CD4-positive, alpha-beta memory T cell (primary cell): Measurements from ENCODE around the gene ULK3. TPM values are rescaled to one million over a fixed set of nuclear protein-coding genes. Genes with fewer than 3 reads are reported as not detected.

Source experiments
- CTCF ChIA-PET: fragments of 350-600 bp; sonication (Branson Sonifier 250); formaldehyde crosslinking; loops from one replicate; lab custom pipeline; 2021; ENCODE audit warnings: inconsistent platforms; ENCODE audit not compliant: partially characterized antibody; lab: Charles Lee
- POLR2A ChIA-PET: fragments of 350-600 bp; sonication (Branson Sonifier 250); formaldehyde crosslinking; loops from one replicate; lab custom pipeline; 2021; ENCODE audit not compliant: partially characterized antibody; lab: Charles Lee
- DNase-seq, 5 donors: peaks; one replicate each; pipeline versions ENCODE4 v3.0.0 to v3.0.0-alpha.2; 2020 to 2022; ENCODE audit warnings: mixed read lengths in 1 of 5
- H3K27ac ChIP-seq: one replicate; pipeline ENCODE4 v1.7.0; 2013; ENCODE audit warnings: low read depth, low read length
- H3K27me3 ChIP-seq: 2 replicates; pipeline ENCODE4 v1.7.0; 2013; ENCODE audit warnings: mild to moderate bottlenecking, low read length, moderate library complexity; ENCODE audit not compliant: insufficient read depth
- H3K36me3 ChIP-seq: 2 replicates; pipeline ENCODE4 v1.7.0; 2013; ENCODE audit warnings: mild to moderate bottlenecking, low read length, moderate library complexity; ENCODE audit not compliant: insufficient read depth
- H3K4me1 ChIP-seq: 2 replicates; pipeline ENCODE4 v1.7.0; 2013; ENCODE audit warnings: mild to moderate bottlenecking, low read length, moderate library complexity; ENCODE audit not compliant: insufficient read depth
- H3K4me3 ChIP-seq, 2 donors: one replicate each; pipeline ENCODE4 v1.7.0; 2013; ENCODE audit warnings: low read length in 2 of 2, mild to moderate bottlenecking in 1 of 2
- H3K9me3 ChIP-seq, 2 donors: one replicate each; pipeline ENCODE4 v1.7.0; 2013; ENCODE audit warnings: low read length in 2 of 2, control low read depth in 1 of 2; ENCODE audit not compliant: control insufficient read depth in 1 of 2
- H3K27ac Mint-ChIP-seq, 7 donors: one replicate each; pipeline ENCODE4 v1.8.0; 2020 to 2021; ENCODE audit warnings: mixed read lengths in 7 of 7, mild to moderate bottlenecking in 6 of 7, inconsistent platforms in 3 of 7, moderate library complexity in 3 of 7
- H3K27me3 Mint-ChIP-seq, 2 donors: one replicate each; pipeline ENCODE4 v1.8.0; 2020 to 2021; ENCODE audit warnings: mixed read lengths in 2 of 2
- H3K36me3 Mint-ChIP-seq, 2 donors: one replicate each; pipeline ENCODE4 v1.8.0; 2020 to 2021; ENCODE audit warnings: mixed read lengths in 2 of 2, inconsistent platforms in 1 of 2, mild to moderate bottlenecking in 1 of 2
- H3K4me1 Mint-ChIP-seq, 4 donors: one replicate each; pipeline ENCODE4 v1.8.0; 2020 to 2021; ENCODE audit warnings: mixed read lengths in 4 of 4, mild to moderate bottlenecking in 1 of 4
- H3K4me3 Mint-ChIP-seq, 8 donors: one replicate each; pipeline ENCODE4 v1.8.0; 2020 to 2021; ENCODE audit warnings: mixed read lengths in 8 of 8, mild to moderate bottlenecking in 7 of 8, moderate library complexity in 6 of 8, inconsistent platforms in 3 of 8
- H3K9me3 Mint-ChIP-seq, 8 donors: one replicate each; pipeline ENCODE4 v1.8.0; 2020 to 2021; ENCODE audit warnings: mixed read lengths in 8 of 8, mild to moderate bottlenecking in 5 of 8, inconsistent platforms in 3 of 8, moderate library complexity in 1 of 8
- intact Hi-C: fragments of 100-400 bp; cut with micrococcal nuclease; formaldehyde crosslinking; loops from one replicate; pipeline ENCODE4 v1.15.1; 2023
- polyA plus RNA-seq, 2 donors: library from polyadenylated mRNA; unstranded; fragments of 300-500 nt; fragmentation: Illumina TruSeq; gene quantifications; one replicate each; pipeline ENCODE4 v1.2.3, GENCODE V29; 2021
- total RNA-seq, 2 experiments: library from RNA; stranded (reverse); gene quantifications; one replicate each; pipeline ENCODE4 v1.2.3, GENCODE V29; 2021

ULK3 gene, protein sequence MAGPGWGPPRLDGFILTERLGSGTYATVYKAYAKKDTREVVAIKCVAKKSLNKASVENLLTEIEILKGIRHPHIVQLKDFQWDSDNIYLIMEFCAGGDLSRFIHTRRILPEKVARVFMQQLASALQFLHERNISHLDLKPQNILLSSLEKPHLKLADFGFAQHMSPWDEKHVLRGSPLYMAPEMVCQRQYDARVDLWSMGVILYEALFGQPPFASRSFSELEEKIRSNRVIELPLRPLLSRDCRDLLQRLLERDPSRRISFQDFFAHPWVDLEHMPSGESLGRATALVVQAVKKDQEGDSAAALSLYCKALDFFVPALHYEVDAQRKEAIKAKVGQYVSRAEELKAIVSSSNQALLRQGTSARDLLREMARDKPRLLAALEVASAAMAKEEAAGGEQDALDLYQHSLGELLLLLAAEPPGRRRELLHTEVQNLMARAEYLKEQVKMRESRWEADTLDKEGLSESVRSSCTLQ
- total RNA-seq (10 to 100 TPM; 84.9 to 88.3 TPM), polyA plus RNA-seq (10 to 100 TPM; 33.6 to 38.5 TPM)

DNA sequence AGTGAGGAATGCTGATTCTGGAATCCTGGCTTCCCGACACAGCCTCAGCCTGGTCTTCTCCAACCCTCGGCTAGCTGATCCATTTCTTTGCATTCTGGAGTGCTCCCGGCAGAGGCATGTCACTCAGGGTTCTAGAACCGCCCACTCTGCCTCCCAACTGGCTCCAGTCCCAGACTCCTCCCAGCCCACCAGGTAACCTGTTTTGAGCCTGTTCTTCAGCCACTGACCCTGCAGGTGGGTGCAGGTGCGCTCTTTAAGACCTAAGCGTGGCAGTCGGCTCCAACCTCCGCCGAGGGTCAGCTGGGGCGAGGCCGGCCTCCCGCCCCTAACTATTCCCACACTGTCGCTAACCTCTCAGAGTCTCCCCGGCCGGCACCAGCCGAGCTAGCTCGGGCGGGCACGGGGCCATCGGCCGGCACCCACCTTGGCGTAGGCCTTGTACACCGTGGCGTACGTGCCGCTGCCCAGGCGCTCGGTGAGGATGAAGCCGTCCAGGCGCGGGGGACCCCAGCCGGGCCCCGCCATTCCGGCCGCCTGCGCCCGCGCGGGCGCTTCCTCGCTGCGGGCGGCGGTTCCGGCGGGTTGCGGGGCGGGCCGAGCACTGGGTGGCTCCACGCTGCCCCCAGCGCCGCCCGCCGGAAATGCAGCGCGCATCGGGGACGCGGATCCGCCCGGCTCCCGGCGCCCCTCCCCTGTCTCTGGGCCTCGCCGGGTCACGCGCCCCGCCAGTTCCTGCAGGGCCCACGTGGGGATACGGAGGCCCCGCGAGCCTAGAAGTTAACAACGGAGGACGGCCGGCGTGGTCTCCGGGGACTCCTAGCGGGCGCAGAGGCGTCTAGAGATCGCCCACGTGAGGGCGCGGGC, at the start of gene ULK3:
Gene ULK3, minus strand, starts transcription at position 576 of the 864 bp plus-strand sequence. Its CDS starts 51 bp downstream, at position 525.
- Mint-ChIP-seq H3K27ac (peak within 1 kb of the TSS; percentile 91 to 97 (median 93)), H3K4me3 (peak within 1 kb of the TSS; percentile 87 to 92 (median 91)), H3K9me3 (no peaks in the 10 kb centered on the region), H3K27me3 (no peaks in the 10 kb centered on the region), H3K4me1 (peaks cover 37 to 57% (median 46%) of the 10 kb centered on the region in 4 donors), H3K36me3 (peaks cover 9 to 36% of the 10 kb centered on the region in 2 donors)
- ChIA-PET CTCF (interaction anchor here (1.0 to 7.3 kb wide), 13 partner anchors 27 to 223 kb away, joined by 3 to 136 read pairs (median 4); partner anchors contain the start of gene FAM219B), POLR2A (interaction anchor here (0.6 to 7.9 kb wide), 17 partner anchors 13 to 227 kb away, joined by 3 to 106 read pairs (median 4); partner anchors contain the start of genes CLK3, COX5A, FAM219B and SCAMP2)
- Histone ChIP-seq H3K9me3 (no peaks in the 10 kb centered on the region), H3K27ac (peak within 1 kb of the TSS; percentile 77), H3K4me1 (peaks cover 52% of the 10 kb centered on the region), H3K36me3 (peaks cover 7% of the 10 kb centered on the region), H3K27me3 (no peaks in the 10 kb centered on the region), H3K4me3 (peak within 1 kb of the TSS; percentile 81 to 83)
- intact Hi-C loops = loop anchor here (1.0 to 5.0 kb wide), 5 partner anchors 47 to 211 kb away; partner anchors contain the start of genes COX5A and MPI
- peak; percentile 92 to 94 (median 93) for DNase-seq

DNA sequence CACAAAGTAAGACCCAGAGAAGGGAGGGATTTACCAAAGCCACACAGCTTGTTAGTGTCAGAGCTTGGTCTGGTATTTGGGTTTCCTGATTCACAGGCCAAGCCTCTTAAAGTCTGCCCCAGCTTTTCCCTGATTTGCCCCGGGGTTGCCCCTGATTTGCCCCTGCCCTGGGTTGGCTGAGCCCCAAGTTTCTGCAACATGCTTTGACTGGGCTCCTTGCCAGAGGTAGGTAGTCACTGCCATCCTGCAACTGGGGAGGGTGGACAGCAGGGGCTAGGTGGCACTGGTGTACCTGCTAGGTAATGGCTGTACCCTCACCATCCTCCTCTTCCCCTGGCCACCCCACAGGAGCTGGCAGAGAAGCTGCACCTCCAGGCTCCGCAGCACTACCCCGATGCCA, 49.4 kb upstream of the ULK3 start:
- ChIA-PET CTCF (interaction anchor here (1.1 to 1.5 kb wide), 4 partner anchors 9 to 258 kb away, joined by 3 to 9 read pairs (median 4); no protein-coding TSS in a partner anchor), POLR2A (interaction anchor here (0.6 to 10.7 kb wide), 5 partner anchors 11 to 98 kb away, joined by 3 to 155 read pairs (median 24); partner anchors contain the start of genes FAM219B, SCAMP2 and ULK3)
- Mint-ChIP-seq H3K36me3 (peaks cover 11 to 23% of the 10 kb centered on the region in 2 donors), H3K27me3 (no peaks in the 10 kb centered on the region), H3K4me1 (peaks cover 30 to 54% (median 42%) of the 10 kb centered on the region in 4 donors), H3K27ac (peak overlapping the region; percentile 80 to 99 (median 98)), H3K4me3 (peak overlapping the region in 5 of 8 donors; percentile 12 to 46 (median 26)), H3K9me3 (no peaks in the 10 kb centered on the region)
- intact Hi-C loops = loop anchor here (5.0 kb wide), 1 partner anchor 45 kb away; the partner anchor contains the start of gene COX5A
- Histone ChIP-seq H3K27ac (peak overlapping the region; percentile 39), H3K27me3 (no peaks in the 10 kb centered on the region), H3K4me3 (no peak overlapping the region), H3K36me3 (peaks cover 12% of the 10 kb centered on the region), H3K9me3 (no peaks in the 10 kb centered on the region), H3K4me1 (peaks cover 57% of the 10 kb centered on the region)
- DNase-seq = no peak

DNA sequence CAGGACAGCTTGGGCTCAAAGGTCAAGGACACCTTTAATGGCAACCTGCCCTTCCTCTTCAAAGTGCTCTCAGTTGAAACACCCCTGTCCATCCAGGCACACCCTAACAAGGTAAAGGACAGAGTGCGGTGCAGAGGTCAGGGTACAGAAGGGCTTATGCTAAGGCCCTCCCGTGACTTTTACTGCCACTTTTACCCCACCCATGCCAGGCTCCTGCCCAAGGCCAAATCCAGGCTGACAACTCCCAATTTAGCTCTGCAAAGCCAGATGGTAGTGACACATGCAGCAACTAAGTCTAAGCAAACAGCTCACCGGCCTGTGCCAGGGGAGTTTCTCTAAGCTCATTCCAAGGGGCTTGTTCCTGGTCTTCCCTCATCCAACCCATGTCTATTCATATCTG, 48.5 kb upstream of the ULK3 start:
- Histone ChIP-seq H3K4me1 (peaks cover 57% of the 10 kb centered on the region), H3K9me3 (no peaks in the 10 kb centered on the region), H3K27me3 (no peaks in the 10 kb centered on the region), H3K4me3 (no peak overlapping the region), H3K36me3 (peaks cover 4% of the 10 kb centered on the region), H3K27ac (no peak overlapping the region)
- Mint-ChIP-seq H3K36me3 (peaks cover 11 to 21% of the 10 kb centered on the region in 2 donors), H3K4me3 (peak overlapping the region in 5 of 8 donors; percentile 54 to 97 (median 93)), H3K27ac (peak overlapping the region; percentile 36 to 99 (median 84)), H3K9me3 (no peaks in the 10 kb centered on the region), H3K27me3 (no peaks in the 10 kb centered on the region), H3K4me1 (peaks cover 30 to 54% (median 42%) of the 10 kb centered on the region in 4 donors)
- ChIA-PET CTCF (interaction anchor here (1.0 to 1.5 kb wide), 4 partner anchors 10 to 20 kb away, joined by 3 to 9 read pairs (median 4); partner anchors contain the start of gene FAM219B), POLR2A (interaction anchor here (3.6 to 10.7 kb wide), 3 partner anchors 12 to 47 kb away, joined by 24 to 155 read pairs (median 50); partner anchors contain the start of genes FAM219B and SCAMP2)
- DNase-seq = no peak
- intact Hi-C loops = loop anchor here (5.0 kb wide), 1 partner anchor 46 kb away; the partner anchor contains the start of gene COX5A

DNA sequence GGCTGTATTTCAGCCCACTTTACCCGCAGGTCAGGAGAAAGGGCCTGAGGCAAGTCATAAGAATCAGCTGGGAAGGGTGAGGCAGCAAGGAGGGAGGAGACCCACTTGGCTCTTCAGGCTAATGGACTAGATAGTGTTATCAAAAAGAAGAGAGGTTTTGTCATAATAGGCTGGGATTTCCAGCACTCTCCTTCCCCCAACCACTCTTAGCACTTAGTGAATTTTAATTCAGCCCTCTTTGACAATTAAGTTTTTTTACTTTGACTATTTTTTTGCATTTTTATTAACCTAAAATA, 47.7 kb upstream of the ULK3 start:
- peak overlapping the region; percentile 94 to 99 for H3K4me3 ChIP-seq
- no peaks in the 10 kb centered on the region for H3K27me3 ChIP-seq
- Mint-ChIP-seq H3K4me3 (peak overlapping the region; percentile 87 to 97 (median 94)), H3K4me1 (peaks cover 30 to 54% (median 42%) of the 10 kb centered on the region in 4 donors), H3K9me3 (no peaks in the 10 kb centered on the region), H3K36me3 (peaks cover 11 to 21% of the 10 kb centered on the region in 2 donors), H3K27me3 (no peaks in the 10 kb centered on the region), H3K27ac (peak overlapping the region; percentile 80 to 97 (median 94))
- no peaks in the 10 kb centered on the region for H3K9me3 ChIP-seq
- intact Hi-C loops = loop anchor here (1.0 to 5.0 kb wide), 3 partner anchors 16 to 47 kb away; partner anchors contain the start of genes COX5A, FAM219B and ULK3
- peaks cover 57% of the 10 kb centered on the region for H3K4me1 ChIP-seq
- CTCF ChIA-PET = interaction anchor here (2.9 kb wide), 1 partner anchor 11 kb away, joined by 15 read pairs; no protein-coding TSS in a partner anchor
- H3K36me3 ChIP-seq = no peaks in the 10 kb centered on the region
- POLR2A ChIA-PET = interaction anchor here (1.3 to 10.7 kb wide), 3 partner anchors 13 to 128 kb away, joined by 3 to 155 read pairs (median 3); partner anchors contain the start of gene FAM219B
- DNase-seq = no peak
- peak overlapping the region; percentile 78 for H3K27ac ChIP-seq

DNA sequence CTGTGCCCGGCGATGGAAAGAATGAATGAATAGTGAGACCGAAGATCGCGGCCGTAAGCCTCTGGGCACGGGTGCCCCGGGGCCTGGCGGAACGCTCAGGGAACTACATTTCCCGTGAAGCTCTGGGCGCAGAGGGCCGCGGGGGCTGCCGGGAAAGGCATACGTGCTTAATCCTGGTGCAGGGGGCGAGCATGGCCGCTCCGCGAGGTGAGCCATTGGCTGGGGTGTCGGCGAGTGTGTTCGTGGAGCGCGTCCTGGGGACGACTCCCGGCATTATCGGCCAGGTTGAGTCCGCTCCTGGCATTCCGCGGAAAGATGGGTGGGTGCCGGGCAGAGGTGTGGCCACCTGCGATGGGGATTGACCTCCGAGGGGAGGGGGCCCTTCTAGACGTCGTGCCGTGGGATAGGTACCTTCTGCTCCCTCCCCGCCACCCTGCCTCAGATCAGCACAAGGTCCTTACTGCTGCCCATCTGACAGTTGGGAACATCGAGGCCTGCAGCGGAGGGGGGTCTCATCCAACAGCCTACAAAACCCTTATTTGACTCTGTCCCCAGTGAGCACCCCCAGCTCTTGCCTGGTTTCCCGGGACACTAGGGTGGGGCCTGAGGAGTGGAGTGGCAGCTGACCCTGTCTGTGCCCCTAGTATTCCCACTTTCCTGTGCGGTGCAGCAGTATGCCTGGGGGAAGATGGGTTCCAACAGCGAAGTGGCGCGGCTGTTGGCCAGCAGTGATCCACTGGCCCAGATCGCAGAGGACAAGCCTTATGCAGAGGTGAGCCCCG, 47.1 kb upstream of the ULK3 start, which contains the start of gene MPI:
Gene MPI, plus strand, starts transcription at position 160 of the 782 bp plus-strand sequence. Its CDS starts 32 bp downstream, at position 192.
- Histone ChIP-seq H3K4me1 (peaks cover 58% of the 10 kb centered on the region), H3K27ac (peak within 1 kb of the TSS; percentile 78), H3K36me3 (no peaks in the 10 kb centered on the region), H3K9me3 (no peaks in the 10 kb centered on the region), H3K4me3 (peak within 1 kb of the TSS; percentile 94 to 99), H3K27me3 (no peaks in the 10 kb centered on the region)
- DNase-seq = peak; percentile 78 to 86 (median 79)
- H3K9me3 Mint-ChIP-seq = no peaks in the 10 kb centered on the region
- peaks cover 30 to 54% (median 42%) of the 10 kb centered on the region in 4 donors for H3K4me1 Mint-ChIP-seq
- H3K27me3 Mint-ChIP-seq = no peaks in the 10 kb centered on the region
- CTCF ChIA-PET = interaction anchor here (0.9 to 2.9 kb wide), 4 partner anchors 12 to 53 kb away, joined by 3 to 15 read pairs (median 4); no protein-coding TSS in a partner anchor
- POLR2A ChIA-PET = interaction anchor here (0.6 to 10.7 kb wide), 15 partner anchors 7 to 128 kb away, joined by 3 to 155 read pairs (median 3); partner anchors contain the start of genes FAM219B and SCAMP2
- peak within 1 kb of the TSS; percentile 80 to 97 (median 94) for H3K27ac Mint-ChIP-seq
- peak within 1 kb of the TSS; percentile 87 to 97 (median 94) for H3K4me3 Mint-ChIP-seq
- intact Hi-C loops = loop anchor here (1.0 to 5.0 kb wide), 4 partner anchors 16 to 47 kb away; partner anchors contain the start of genes COX5A, FAM219B, SCAMP2 and ULK3
- peaks cover 11 to 21% of the 10 kb centered on the region in 2 donors for H3K36me3 Mint-ChIP-seq
